ENCODE results near the gene PDZD8. TPM values are rescaled to one million over a fixed set of nuclear protein-coding genes. Genes with fewer than 3 reads are reported as not detected.

PDZD8 gene
- total and polyA plus RNA-seq, 2 donors (not counting 3 experiments of a cell fraction or from before 2014, with no cell fraction given), result 5.9 to 22.6 TPM

DNA sequence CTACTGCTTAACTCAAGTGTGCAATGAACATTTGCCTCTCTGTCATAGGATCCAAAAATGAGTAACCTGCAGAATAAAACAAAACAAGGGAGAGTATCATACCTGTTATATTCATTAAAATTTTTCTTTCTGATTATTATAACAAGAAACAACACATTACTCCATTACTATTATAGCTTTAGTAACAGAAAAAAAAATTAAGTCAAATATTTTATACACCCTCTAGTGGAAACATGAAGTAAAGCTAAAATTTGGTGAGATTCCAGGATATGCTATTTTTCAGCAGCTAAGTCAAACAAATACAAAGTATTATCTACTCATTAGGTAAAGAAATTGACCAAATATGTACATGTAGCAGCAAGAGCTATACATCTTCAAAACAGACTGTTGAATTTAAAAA lies 56.3 kb downstream of the PDZD8 start:
- FAIRE-seq, result no peak
- Histone ChIP-seq H3K9ac (replicated peaks; ENCODE audit: extremely low read depth, insufficient read depth, low read length) (no peak overlapping the region), H3K9me1 (replicated peaks; ENCODE audit: control insufficient read depth, extremely low read depth, insufficient read depth, low read length) (no peaks in the 10 kb centered on the region), H2AFZ (ENCODE audit: low read depth, low read length) (no peak overlapping the region), H3K9me3 (replicated peaks; ENCODE audit: control insufficient read depth, insufficient read depth, low read length) (no peaks in the 10 kb centered on the region), H3K36me3 (ENCODE audit: control insufficient read depth in 2 of 2, extremely low read depth in 1 of 2, insufficient read depth in 2 of 2, low read length in 2 of 2) (no peaks in the 10 kb centered on the region), H3K27ac (ENCODE audit: insufficient read depth, low read depth, low read length) (no peak overlapping the region), H3K4me2 (ENCODE audit: insufficient read depth, low read length) (no peak overlapping the region), H4K20me1 (replicated peaks; ENCODE audit: control insufficient read depth, extremely low read depth, insufficient read depth, low read length) (no peaks in the 10 kb centered on the region), H3K27me3 (ENCODE audit: control insufficient read depth in 2 of 2, insufficient read depth in 2 of 2, low read length in 2 of 2) (no peaks in the 10 kb centered on the region), H3K4me1 (ENCODE audit: control insufficient read depth, extremely low read depth, insufficient read depth, low read length) (no peaks in the 10 kb centered on the region), H3K79me2 (ENCODE audit: control insufficient read depth, insufficient read depth, low read length) (peaks cover 7% of the 10 kb centered on the region), H3K4me3 (replicated peaks in 1 of 3; ENCODE audit: insufficient read depth in 1 of 3, low read depth in 1 of 3, low read length in 3 of 3) (no peak overlapping the region)
- ChIA-PET CTCF (interaction anchor here (0.8 to 7.8 kb wide), 29 partner anchors 8 to 219 kb away, joined by 3 to 240 read pairs (median 4); no protein-coding TSS in a partner anchor), POLR2A (no interaction called here)
- peak; percentile 13 for DNase-seq (ENCODE audit: low read depth, low spot score)
- no TSS peak for BruUV-seq (replicated peaks)
- intact Hi-C loops (cut with micrococcal nuclease), result no loop called here
- dilution Hi-C loops (cut with MboI; ENCODE audit: extremely low pct_ligation_motif_present, low sequenced_read_pairs), result no loop called here
- TF ChIP-seq POLR2A (IDR thresholded peaks at IDR 0.05; ENCODE audit: low read depth, low read length), result no peak
- TF ChIP-seq, protein P1, sequence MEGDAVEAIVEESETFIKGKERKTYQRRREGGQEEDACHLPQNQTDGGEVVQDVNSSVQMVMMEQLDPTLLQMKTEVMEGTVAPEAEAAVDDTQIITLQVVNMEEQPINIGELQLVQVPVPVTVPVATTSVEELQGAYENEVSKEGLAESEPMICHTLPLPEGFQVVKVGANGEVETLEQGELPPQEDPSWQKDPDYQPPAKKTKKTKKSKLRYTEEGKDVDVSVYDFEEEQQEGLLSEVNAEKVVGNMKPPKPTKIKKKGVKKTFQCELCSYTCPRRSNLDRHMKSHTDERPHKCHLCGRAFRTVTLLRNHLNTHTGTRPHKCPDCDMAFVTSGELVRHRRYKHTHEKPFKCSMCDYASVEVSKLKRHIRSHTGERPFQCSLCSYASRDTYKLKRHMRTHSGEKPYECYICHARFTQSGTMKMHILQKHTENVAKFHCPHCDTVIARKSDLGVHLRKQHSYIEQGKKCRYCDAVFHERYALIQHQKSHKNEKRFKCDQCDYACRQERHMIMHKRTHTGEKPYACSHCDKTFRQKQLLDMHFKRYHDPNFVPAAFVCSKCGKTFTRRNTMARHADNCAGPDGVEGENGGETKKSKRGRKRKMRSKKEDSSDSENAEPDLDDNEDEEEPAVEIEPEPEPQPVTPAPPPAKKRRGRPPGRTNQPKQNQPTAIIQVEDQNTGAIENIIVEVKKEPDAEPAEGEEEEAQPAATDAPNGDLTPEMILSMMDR (IDR thresholded peaks at IDR 0.05; ENCODE audit: extremely low read depth in 1 of 2, insufficient read depth in 1 of 2, low read depth in 1 of 2, low read length in 2 of 2), result peak in 1 of 2 donors; percentile 6
- no peak for TF ChIP-seq JUN (IDR thresholded peaks at IDR 0.05; ENCODE audit: borderline replicate concordance, insufficient read depth, insufficient read length, low read depth)
- no peak for TF ChIP-seq POLR2AphosphoS5 (IDR thresholded peaks at IDR 0.05; ENCODE audit: insufficient read depth, low read depth, low read length)
- TF ChIP-seq, protein P2, sequence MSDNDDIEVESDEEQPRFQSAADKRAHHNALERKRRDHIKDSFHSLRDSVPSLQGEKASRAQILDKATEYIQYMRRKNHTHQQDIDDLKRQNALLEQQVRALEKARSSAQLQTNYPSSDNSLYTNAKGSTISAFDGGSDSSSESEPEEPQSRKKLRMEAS (IDR thresholded peaks at IDR 0.05; ENCODE audit: insufficient read depth, insufficient read length), result no peak

DNA sequence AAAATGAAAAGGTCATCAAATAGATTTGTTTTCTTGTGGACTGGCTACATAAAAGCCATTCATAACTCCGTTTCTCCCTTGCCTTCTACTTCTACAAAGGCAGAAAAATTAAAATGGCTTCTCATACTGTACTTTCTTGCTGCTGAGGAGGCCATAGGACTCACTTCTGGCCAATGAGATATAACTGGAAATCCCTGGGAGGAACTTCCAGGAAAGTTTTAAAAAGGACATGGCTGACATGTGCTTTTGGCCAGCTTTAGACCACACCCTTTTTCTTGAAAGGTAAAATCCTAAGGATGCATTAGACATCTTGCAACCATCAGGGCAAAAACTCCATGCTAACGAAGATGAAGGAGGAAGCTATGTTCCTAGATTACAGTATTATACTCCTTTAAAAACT lies 58.5 kb downstream of the PDZD8 start:
- intact Hi-C loops (cut with micrococcal nuclease) (no loop called here), dilution Hi-C loops (cut with MboI; ENCODE audit: extremely low pct_ligation_motif_present, low sequenced_read_pairs) (no loop called here)

More for the DNA sequence above, 58.5 kb downstream of the PDZD8 start:
- no TSS peak for BruUV-seq (replicated peaks)
- H2AFZ ChIP-seq (ENCODE audit: low read depth, low read length), result no peak overlapping the region
- FAIRE-seq (no peak), DNase-seq (ENCODE audit: low read depth, low spot score) (no peak)
- no peak overlapping the region for H3K4me2 ChIP-seq (ENCODE audit: insufficient read depth, low read length)
- H3K79me2 ChIP-seq (ENCODE audit: control insufficient read depth, insufficient read depth, low read length), result peaks cover 9% of the 10 kb centered on the region
- H3K9me1 ChIP-seq (replicated peaks; ENCODE audit: control insufficient read depth, extremely low read depth, insufficient read depth, low read length), result no peaks in the 10 kb centered on the region
- H4K20me1 ChIP-seq (replicated peaks; ENCODE audit: control insufficient read depth, extremely low read depth, insufficient read depth, low read length), result peaks cover 3% of the 10 kb centered on the region
- H3K9me3 ChIP-seq (replicated peaks; ENCODE audit: control insufficient read depth, insufficient read depth, low read length), result no peaks in the 10 kb centered on the region
- no peaks in the 10 kb centered on the region for H3K36me3 ChIP-seq (ENCODE audit: control insufficient read depth in 2 of 2, extremely low read depth in 1 of 2, insufficient read depth in 2 of 2, low read length in 2 of 2)
- no peaks in the 10 kb centered on the region for H3K27me3 ChIP-seq (ENCODE audit: control insufficient read depth in 2 of 2, insufficient read depth in 2 of 2, low read length in 2 of 2)
- ChIA-PET POLR2A (no interaction called here), CTCF (interaction anchor here (7.8 kb wide), 1 partner anchor 99 kb away, joined by 240 read pairs; no protein-coding TSS in a partner anchor)
- no peak for TF ChIP-seq FOS (IDR thresholded peaks at IDR 0.05; ENCODE audit: borderline replicate concordance, insufficient read depth, low read length)
- TF ChIP-seq JUN (IDR thresholded peaks at IDR 0.05; ENCODE audit: borderline replicate concordance, insufficient read depth, insufficient read length, low read depth), result no peak
- TF ChIP-seq, protein P1 (IDR thresholded peaks at IDR 0.05; ENCODE audit: extremely low read depth in 1 of 2, insufficient read depth in 1 of 2, low read depth in 1 of 2, low read length in 2 of 2), result no peak
- TF ChIP-seq, protein P2 (IDR thresholded peaks at IDR 0.05; ENCODE audit: insufficient read depth, insufficient read length), result no peak
- TF ChIP-seq POLR2AphosphoS5 (IDR thresholded peaks at IDR 0.05; ENCODE audit: insufficient read depth, low read depth, low read length), result no peak
- TF ChIP-seq POLR2A (IDR thresholded peaks at IDR 0.05; ENCODE audit: low read depth, low read length), result no peak
- TF ChIP-seq EZH2 (IDR thresholded peaks at IDR 0.05; ENCODE audit: borderline replicate concordance, low read depth, low read length, severe bottlenecking), result no peak
- no peak for TF ChIP-seq GATA2 (IDR thresholded peaks at IDR 0.05; ENCODE audit: insufficient read depth, insufficient read length, low read depth, low read length)
- no peak for TF ChIP-seq MYC (IDR thresholded peaks at IDR 0.05; ENCODE audit: low read depth, low read length)
- no peak overlapping the region for H3K27ac ChIP-seq (ENCODE audit: insufficient read depth, low read depth, low read length)
- H3K4me3 ChIP-seq (replicated peaks in 1 of 3; ENCODE audit: insufficient read depth in 1 of 3, low read depth in 1 of 3, low read length in 3 of 3), result no peak overlapping the region
- no peak overlapping the region for H3K9ac ChIP-seq (replicated peaks; ENCODE audit: extremely low read depth, insufficient read depth, low read length)
- no peaks in the 10 kb centered on the region for H3K4me1 ChIP-seq (ENCODE audit: control insufficient read depth, extremely low read depth, insufficient read depth, low read length)
